Activated naive CD4-positive, alpha-beta T cell treated with Interleukin-2 at 50 U/mL for 16 hours (primary cell): ENCODE results near the gene NCCRP1.

ENCODE experiments used
- DNase-seq: peaks from one replicate; pipeline ENCODE4 v3.0.0-alpha.2; 2020

NCCRP1 gene

DNA sequence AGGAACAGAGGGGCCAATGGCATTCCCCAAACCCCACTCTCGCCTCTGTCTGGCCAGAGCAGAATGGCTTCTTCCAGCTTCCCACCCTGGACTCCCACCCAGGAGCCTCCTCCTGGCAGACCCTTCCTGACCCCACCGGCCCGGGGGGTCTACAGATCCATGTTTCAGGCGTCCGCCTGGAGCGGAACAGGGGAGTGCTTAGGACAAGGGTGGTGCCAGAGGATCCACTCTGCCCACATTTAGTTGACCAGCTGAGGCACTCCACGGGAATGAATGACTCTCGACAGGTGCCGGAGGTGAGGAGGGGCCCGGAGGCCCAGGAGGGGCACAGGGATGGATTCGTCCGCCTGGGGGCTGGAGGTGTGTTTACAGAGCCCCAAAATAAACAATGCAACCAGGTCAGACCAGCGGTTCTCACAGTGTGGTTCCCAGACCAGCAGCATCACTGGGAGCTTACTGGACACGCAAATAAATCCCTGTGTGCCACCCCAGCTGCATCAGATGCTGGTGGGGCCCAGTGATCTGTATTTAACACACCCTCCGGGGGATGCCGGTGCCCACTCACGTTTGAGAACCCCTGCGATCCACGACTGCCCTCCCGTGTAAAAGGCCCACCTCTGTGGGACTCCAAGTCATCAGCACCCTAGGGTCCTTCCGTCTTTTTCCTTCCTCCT is 15.1 kb upstream of the NCCRP1 start:
- no peak for DNase-seq

- DNase-seq = no peak
Measured at GRCh38 chr19:39182174-39182505, 14.6 kb upstream of the NCCRP1 start.

- no peak for DNase-seq
Measured at GRCh38 chr19:39183104-39183503, 13.7 kb upstream of the NCCRP1 start.

DNA sequence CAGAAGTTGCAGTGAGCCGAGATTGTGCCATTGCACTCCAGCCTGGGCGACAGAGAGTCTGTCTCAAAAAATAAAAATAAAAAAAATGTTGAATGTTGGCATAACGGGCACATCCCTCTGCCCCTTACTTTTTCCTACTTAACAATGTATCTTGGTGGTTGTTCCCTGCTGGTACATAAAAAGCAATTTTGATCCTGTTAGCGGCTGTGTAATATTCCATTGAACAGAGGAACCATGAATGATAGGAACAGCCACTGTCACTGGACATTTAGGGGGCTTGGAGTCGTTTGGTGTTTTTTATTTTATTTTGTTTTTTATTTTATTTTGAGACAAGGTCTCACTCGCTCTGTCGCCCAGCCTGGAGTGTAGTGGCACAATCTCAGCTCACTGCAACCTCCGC is 10.4 kb upstream of the NCCRP1 start:
- no peak for DNase-seq

- DNase-seq = no peak
Measured at GRCh38 chr19:39187552-39187943, 9.2 kb upstream of the NCCRP1 start.

DNA sequence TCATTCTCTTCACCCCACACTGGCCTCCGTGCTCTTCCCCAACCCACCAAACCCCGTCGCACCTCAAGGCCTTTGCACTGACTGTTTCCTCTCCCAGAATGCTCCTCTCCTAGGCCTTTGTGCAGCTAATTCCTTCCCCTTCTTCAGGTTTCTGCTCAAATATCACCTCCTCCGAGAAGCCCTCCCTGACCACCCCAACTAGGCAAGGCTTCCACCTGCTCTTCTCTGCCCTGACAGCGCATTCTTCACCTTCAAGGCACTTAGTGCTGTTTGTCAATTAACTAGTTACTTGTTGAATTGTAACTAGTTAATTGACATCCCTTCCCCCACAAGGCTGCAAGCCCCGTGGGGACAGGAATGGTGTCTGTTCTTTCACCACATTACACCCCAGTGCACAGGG is 7.8 kb upstream of the NCCRP1 start:
- no peak for DNase-seq

- no peak for DNase-seq
Measured at GRCh38 chr19:39190768-39191167, 6.0 kb upstream of the NCCRP1 start.

DNA sequence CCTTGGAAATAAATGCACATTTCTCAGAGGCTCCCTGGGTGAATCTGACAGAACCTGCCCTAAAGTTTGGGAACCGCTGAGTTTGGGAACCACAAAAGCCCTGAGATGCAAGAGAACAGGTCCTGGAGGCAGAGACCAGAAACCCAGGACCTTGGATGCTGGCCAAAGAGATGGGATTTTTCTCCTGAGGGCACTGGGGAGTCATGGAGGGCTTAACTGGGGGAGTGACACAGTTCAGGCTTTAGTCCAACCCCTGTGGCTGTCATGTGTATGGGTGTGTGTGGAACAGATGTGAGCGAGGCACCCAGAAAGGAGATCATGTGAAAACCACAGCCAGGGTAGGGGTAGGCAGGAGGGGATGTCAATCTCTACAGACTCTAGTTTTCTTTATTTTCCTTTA is 3.9 kb upstream of the NCCRP1 start:
- DNase-seq = no peak

DNA sequence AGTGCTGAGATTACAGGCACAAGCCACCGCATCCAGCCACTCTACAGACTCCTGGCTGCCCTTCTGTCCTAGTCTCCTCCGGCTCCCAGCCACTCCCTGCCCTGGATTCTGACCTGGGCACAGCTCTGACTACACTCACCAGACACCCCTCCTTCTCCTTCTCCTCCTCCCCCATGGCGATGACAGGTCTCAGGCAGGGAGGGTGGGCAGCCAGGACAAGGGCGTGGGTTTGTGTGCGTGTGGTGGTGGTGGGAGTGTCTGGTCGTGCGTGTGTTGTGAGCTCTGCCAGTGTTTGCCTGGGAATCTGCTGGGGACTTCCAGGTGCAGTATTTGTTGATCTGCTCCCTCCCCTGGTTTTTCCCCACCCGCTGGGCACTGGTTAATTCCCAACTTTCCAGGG is 3.0 kb upstream of the NCCRP1 start:
- no peak for DNase-seq

DNA sequence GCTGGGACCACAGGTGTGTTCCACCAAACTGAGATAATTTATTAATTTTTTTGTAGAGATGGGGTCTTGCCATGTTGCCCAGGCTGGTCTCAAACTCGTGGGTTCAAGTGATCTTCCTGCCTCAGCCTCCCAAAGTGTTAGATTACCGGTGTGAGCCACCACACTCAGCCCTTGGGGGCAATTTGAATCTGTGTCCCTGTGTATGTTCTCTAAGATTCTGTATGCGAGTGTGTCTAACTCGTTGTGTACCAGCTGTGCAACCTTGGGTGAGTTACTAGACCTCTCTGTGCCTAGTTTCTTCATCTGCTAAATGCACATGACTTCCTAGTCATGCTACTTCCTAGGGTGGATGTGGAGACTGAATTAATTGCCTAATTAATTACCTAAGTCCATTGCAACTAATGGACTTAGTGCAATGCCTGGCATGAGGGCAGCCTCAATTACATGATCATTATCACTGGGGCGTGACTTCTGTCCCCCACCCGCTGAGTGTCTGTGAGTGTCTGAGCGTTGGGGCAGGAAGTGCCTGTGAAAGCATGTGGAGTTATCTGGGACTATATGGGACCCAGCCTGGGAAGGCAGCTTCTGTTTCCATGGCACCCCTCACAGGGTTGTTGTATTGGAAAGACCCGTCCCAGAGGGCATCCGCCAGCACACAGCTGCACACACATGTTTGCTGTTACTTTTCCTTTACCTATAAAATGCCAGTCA is 1.8 kb upstream of the NCCRP1 start:
- no peak for DNase-seq

DNA sequence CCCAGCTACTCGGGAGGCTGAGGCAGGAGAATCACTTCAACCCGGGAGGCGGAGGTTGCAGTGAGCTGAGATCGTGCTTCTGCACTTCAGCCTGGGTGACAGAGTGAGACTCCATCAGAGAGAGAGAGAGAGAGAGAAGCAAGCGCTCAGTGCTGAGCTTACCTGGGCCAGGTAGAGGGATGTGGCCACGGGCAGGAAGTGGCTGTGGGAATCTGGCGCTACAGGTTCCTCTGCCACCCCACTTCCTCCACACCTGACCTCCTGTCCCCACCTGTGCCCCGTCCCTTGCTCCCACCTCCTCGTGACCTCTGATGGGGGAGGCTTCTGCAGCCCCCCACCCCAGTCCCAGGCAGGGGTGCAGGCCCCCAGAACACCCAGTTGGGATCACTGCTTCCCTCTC is 1.0 kb upstream of the NCCRP1 start:
- no peak for DNase-seq

- no peak for DNase-seq
Measured at GRCh38 chr19:39196320-39196719, 444 bp upstream of the NCCRP1 start.

DNA sequence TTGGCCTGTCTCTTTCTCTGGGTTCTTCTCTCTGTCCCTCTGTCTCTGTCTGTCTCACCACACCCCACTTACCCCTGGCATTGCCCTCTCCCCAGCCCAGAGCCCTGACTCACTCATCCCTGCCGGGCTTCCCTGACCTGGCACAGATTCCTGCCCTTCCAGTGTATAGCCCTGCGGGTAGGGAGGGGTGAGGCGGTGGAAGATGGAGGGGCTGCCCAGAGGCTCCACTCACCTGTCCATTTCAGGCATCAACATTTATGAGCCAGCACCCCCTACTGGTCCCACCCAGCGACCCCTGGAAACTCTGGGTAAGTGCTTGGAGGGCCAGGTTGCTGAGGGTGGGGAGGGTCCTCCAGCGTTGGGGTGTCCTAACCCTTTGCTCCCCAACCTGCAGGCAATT is 1.0 kb downstream of the NCCRP1 start:
- no peak for DNase-seq

- DNase-seq = no peak
Measured at GRCh38 chr19:39199025-39199424, 2.3 kb downstream of the NCCRP1 start.

GRCh38 chr19:39200066-39200802 is 3.5 kb downstream of the NCCRP1 start:
- DNase-seq = no peak

GRCh38 chr19:39200803-39201115 is 4.0 kb downstream of the NCCRP1 start:
- DNase-seq = no peak

- DNase-seq = no peak
Measured at GRCh38 chr19:39202998-39203355, 6.2 kb downstream of the NCCRP1 start.

DNA sequence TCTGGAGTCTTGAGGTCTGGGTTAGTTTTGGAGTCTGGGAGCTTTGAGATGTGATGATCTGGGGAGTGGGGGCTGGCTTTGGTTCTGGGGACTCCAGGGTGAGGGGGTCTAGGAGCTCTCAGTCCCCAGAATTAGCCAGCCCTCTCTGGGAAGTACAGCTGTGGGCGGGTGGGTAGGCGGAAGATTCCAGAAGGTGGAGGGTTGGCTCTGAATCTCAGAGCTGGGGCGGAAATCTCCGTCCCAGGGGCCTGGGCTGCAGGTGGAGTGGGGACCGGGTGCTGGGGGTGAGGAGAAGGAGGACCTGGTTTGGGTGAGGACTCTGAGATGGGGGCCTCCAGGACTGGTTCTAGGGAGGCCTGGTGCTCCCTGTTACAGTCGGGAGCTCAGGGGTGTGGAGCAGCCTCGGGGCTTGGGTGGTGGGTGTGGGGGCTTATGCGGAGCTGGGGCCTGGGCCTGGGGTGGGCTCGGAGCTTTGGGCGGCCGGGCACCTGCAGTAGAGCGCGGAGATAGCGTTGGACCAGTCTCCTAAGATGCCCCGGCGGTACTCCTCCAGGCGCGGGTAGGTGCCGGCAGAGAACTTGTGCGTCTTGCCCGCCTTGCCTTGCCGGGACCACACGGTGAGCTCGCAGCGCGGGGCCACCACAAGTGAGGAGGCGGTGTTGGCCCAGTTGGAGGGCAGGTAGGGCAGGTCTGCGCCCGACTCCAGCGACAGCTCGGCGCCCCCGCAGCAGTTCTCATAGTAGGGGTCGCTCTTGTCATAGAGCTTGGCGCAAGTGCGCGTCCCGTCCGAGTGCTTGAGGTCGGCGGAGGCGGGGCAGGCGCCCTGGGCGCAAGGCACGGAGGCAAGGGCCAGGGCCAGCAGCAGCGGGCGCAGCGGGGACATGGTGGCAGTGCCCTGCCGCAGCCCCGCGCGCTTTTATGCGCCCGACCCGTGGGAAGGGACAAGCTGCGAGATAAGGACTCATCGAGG is 6.9 kb downstream of the NCCRP1 start, which contains the start of gene SYCN:
Gene SYCN, minus strand, starts transcription at position 892 of the 970 bp plus-strand sequence. Its CDS starts 9 bp downstream, at position 883.
- DNase-seq = no peak

- DNase-seq = no peak
Measured at GRCh38 chr19:39205449-39205764, 8.6 kb downstream of the NCCRP1 start.

- no peak for DNase-seq
Measured at GRCh38 chr19:39206122-39206521, 9.4 kb downstream of the NCCRP1 start.

GRCh38 chr19:39207293-39207836 is 10.6 kb downstream of the NCCRP1 start:
- no peak for DNase-seq

DNA sequence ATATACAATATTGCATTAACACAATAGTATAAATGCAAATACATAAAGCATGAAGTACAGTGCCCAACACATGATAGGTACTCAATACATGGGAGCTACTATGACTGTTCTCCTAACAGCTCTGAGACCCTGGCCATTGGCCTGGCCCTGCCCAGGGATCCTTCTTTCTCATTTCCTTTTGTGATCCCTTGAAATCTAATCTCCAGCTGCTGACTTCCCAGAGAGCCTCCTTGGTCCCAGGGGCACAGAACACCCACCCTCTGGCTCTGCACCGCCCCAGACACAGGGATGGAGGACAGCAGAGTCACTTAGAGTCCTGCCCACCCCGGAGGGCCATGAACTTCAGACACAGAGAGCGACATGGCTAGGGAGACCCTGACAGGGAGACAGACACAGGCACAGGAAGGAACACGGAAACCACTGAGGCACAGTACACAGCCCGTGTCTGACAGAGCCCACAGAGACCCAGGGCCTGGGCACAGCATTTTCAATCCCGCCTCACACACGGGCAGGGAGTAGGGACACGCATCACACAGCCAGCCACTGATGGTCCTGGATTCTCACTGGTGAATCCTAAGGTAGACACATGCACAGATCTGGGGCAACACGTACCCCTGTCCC is 11.5 kb downstream of the NCCRP1 start:
- DNase-seq = no peak

DNA sequence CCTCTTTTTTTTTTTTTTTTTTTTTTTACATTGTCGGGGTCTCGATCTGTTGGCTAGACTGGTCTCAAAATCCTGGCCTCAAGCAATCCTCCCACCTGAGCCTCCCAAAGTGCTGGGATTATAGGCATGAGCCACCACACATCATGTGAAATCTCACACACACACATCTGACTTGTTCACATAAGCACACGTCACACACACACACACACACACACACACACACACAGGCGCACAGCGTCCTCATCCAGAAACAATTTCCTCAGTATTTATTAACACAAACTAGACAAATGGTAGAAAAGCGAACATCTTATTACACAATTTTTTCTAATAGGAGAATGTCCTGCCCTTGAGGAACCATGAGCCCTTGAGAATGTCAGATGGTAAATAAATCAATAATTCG is 12.4 kb downstream of the NCCRP1 start:
- DNase-seq = no peak
